ENCODE measurements around the gene USP37. TPM values are rescaled to one million over a fixed set of nuclear protein-coding genes. Genes with fewer than 3 reads are reported as not detected.

USP37 gene, protein sequence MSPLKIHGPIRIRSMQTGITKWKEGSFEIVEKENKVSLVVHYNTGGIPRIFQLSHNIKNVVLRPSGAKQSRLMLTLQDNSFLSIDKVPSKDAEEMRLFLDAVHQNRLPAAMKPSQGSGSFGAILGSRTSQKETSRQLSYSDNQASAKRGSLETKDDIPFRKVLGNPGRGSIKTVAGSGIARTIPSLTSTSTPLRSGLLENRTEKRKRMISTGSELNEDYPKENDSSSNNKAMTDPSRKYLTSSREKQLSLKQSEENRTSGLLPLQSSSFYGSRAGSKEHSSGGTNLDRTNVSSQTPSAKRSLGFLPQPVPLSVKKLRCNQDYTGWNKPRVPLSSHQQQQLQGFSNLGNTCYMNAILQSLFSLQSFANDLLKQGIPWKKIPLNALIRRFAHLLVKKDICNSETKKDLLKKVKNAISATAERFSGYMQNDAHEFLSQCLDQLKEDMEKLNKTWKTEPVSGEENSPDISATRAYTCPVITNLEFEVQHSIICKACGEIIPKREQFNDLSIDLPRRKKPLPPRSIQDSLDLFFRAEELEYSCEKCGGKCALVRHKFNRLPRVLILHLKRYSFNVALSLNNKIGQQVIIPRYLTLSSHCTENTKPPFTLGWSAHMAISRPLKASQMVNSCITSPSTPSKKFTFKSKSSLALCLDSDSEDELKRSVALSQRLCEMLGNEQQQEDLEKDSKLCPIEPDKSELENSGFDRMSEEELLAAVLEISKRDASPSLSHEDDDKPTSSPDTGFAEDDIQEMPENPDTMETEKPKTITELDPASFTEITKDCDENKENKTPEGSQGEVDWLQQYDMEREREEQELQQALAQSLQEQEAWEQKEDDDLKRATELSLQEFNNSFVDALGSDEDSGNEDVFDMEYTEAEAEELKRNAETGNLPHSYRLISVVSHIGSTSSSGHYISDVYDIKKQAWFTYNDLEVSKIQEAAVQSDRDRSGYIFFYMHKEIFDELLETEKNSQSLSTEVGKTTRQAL
- 5.2 and 14.1 TPM in 2 replicates for total RNA-seq

DNA sequence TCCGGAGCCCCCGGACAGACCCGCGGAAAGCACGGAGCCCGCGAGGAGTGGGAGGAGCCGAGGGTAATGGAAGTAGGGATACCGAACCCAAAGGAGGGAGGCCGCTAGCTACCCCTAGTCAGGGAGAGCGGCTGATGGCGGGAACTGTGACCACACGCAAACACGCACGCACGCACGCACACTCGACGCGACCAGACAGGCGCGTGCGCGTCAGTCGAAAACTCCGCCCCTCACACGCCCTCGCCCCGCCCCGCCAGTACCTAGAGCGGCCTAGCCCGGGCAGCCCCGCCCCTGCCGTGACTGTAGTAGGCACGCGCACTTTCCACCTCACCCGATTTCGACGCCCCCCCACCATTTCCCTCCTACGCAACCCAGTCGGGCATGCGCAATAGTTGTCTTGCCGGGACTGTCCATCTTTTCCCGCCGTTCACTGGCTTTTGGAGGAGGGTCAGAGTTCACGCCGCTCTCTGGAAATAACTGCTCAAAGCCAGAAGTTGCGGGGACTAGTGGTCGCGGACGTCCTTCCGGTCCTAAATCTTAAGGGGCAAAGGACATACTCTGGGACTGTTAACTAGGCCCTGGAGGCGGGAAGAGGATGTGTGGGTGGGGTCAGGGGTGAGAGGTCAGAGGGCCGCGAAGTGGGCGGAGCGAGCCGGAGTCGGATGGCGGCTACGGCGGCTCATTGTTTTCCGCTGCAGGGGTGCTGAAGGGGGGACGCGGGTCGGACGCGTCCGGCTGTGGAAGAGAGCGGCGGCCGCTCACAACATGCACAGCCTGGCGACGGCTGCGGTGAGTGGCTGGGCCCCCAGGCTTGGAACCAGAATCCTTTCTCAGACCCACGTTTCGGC lies at the start of gene USP37, which contains the start of gene CNOT9:
Gene USP37 (minus strand): TSS at position 162 of the 848 bp plus-strand sequence. CDS start 9,698 bp downstream, outside the sequence.
Gene CNOT9 (plus strand): TSS at position 650 of the 848 bp plus-strand sequence. CDS start 116 bp downstream, at position 766.

DNA sequence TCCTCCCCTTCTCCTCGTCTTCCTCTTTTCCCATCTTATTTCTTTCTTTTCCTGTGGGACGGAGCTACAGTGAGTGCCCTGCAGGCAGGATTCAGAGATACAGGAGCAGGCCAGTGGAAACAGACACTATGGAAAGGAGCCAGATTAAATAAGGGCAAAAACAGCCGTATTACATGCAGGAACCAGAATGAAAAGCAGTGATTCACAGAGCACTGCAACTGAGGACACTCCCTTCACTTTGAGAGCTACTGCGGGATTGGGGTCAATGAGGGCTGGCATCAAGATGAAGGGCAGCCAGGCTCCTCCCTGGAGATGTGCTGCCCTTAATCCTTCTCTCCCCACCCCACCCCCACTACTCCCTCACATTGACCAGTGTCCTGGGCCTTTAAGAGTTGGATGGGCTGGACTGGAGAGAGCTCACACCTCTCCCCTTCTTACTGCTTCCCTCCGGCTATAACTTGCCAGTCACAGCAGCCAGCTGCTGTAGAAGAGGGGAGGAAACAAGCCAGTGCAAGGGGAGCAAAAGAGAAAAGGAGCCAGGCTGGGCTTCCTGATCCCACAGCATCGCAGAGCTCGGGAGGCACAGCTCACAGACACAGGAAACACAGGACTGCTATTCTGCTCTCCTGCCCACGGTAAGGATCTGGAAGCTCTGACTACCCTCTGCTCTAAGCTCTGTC lies 39.4 kb upstream of the USP37 start, which contains the start of gene PLCD4:
Gene PLCD4 (plus strand): TSS at position 464 of the 680 bp plus-strand sequence. CDS start 7,841 bp downstream, outside the sequence.

DNA sequence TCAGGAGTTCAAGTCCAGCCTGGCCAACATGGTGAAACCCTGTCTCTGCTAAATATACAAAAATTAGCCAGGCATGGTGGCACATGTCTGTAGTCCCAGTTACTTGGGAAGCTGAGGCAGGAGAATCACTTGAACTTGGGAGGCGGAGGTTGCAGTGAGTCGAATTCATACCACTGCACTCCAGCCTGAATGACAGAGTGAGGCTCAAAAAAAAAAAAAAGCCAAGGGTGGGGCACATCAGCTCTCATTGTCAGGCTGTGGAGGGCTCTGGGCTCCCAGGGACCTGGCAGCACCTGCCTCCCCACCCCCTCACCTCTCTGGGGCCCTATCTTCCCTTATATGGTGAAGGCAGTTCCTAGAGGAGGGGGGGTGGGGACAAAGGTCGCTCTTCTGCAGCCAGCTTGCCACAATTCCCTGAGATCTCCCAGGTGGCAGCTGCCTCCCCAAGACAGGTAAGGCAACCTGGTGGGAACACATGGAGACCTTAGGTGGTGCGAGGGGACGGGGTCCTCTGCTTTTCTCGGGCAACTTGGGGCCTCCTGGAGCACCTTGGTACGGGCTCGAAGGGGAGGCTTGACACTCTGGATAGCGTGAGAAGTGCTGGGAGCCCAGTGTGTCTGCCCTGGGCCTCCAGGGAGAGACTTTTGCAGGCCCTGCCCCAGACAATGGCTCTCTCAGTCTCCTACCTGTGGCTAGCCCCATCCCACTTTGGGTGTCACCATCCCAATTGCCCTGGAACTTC lies 149.3 kb downstream of the USP37 start, which contains the start of gene VIL1:
Gene VIL1 (plus strand): TSS at position 407 of the 742 bp plus-strand sequence. CDS start 4,656 bp downstream, outside the sequence.

Other genes with a start within 250 kb of the USP37 start
- gene CATIP, start 211.5 kb downstream of the USP37 start, total RNA-seq: not detected in 2 replicates
- gene SLC11A1, start 186.1 kb downstream of the USP37 start, total RNA-seq: 0.32 TPM in 1 of 2 replicates, not detected in the other
- gene CTDSP1, start 168.5 kb downstream of the USP37 start, total RNA-seq: 35.7 and 42.2 TPM in 2 replicates
- not detected in 2 replicates for gene VIL1, start 149.2 kb downstream of the USP37 start, total RNA-seq
- gene CNOT9, start 488 bp upstream of the USP37 start, total RNA-seq: 52.3 and 54.0 TPM in 2 replicates
- 0.97 and 2.1 TPM in 2 replicates for gene PLCD4, start 39.5 kb upstream of the USP37 start, total RNA-seq
- 3.9 and 5.6 TPM in 2 replicates for gene ZNF142, start 91.3 kb upstream of the USP37 start, total RNA-seq
- 49.0 and 58.2 TPM in 2 replicates for gene BCS1L, start 91.3 kb upstream of the USP37 start, total RNA-seq
- 32.2 and 37.4 TPM in 2 replicates for gene RNF25, start 103.7 kb upstream of the USP37 start, total RNA-seq
- gene STK36, start 103.7 kb upstream of the USP37 start, total RNA-seq: 7.1 and 12.6 TPM in 2 replicates
- 5.2 and 9.0 TPM in 2 replicates for gene TTLL4, start 142.5 kb upstream of the USP37 start, total RNA-seq
- 17.2 and 18.2 TPM in 2 replicates for gene CYP27A1, start 213.8 kb upstream of the USP37 start, total RNA-seq

Data from epithelial cell of umbilical artery (primary cell).